Adipose tissue (tissue), 3 donors: ENCODE results near the gene NCOA6. TPM values are rescaled to one million over a fixed set of nuclear protein-coding genes. Genes with fewer than 3 reads are reported as not detected.

Experiments
- H3K27ac ChIP-seq: one replicate; pipeline ENCODE4 v1.5.1; 2013; ENCODE audit warnings: low read depth, low read length
- WGBS, 3 donors: extraction: QIAGEN DNeasy Blood & Tissue Kit; methylation state at CpG; one replicate each; pipeline ENCODE4 v1.1.7; 2013; 5-methylcytosine and 5-hydroxymethylcytosine counted together
- polyA plus RNA-seq, 3 donors: library from polyadenylated mRNA; stranded (reverse); fragments of 200-250 nt; gene quantifications; one replicate each; pipeline ENCODE4 v1.2.3, GENCODE V29; 2013
- donor health status: healthy with polysubstance abuse.
- donor health status: Bipolar disorder and iron deficiency.
- donor health status: healthy.

Gene NCOA6
- polyA plus RNA-seq, 3 donors = 7.8 to 20.5 (median 12.5) TPM

- WGBS, 3 donors = 76 to 86% (median 82%) methylated on average over 3 of the region's 3 CpGs
- H3K27ac ChIP-seq = no peak overlapping the region
Measured at GRCh38 chr20:34691838-34692237, 133.6 kb downstream of the NCOA6 start.

- H3K27ac ChIP-seq = no peak overlapping the region
- WGBS, 3 donors = 74 to 83% (median 77%) methylated on average over 2 of the region's 2 CpGs
Measured at GRCh38 chr20:34689486-34689885, 136.0 kb downstream of the NCOA6 start.

GRCh38 chr20:34683667-34684066, 141.8 kb downstream of the NCOA6 start:
- WGBS, 3 donors = 92 to 97% (median 97%) methylated on average over 3 of the region's 3 CpGs
- H3K27ac ChIP-seq = no peak overlapping the region

- H3K27ac ChIP-seq = no peak overlapping the region
Measured at GRCh38 chr20:34680586-34681175, 144.8 kb downstream of the NCOA6 start.

GRCh38 chr20:34676642-34677373, 148.6 kb downstream of the NCOA6 start, which contains the start of gene PIGU:
Gene PIGU (minus strand): TSS chr20:34677092. CDS start chr20:34677085, 7 bp downstream.
- WGBS, 3 donors = 0 to 1% (median 0%) methylated on average over 63 to 64 of the region's 64 CpGs
- H3K27ac ChIP-seq = peak within 1 kb of the TSS; percentile 59

- WGBS, 3 donors = 0 to 1% (median 1%) methylated on average over 14 of the region's 14 CpGs
- H3K27ac ChIP-seq = no peak overlapping the region
Measured at GRCh38 chr20:34675993-34676641, 149.3 kb downstream of the NCOA6 start.

GRCh38 chr20:34675561-34675960, 149.9 kb downstream of the NCOA6 start:
- no peak overlapping the region for H3K27ac ChIP-seq
- WGBS, 3 donors = 19 to 29% (median 24%) methylated on average over 3 of the region's 3 CpGs

GRCh38 chr20:34673412-34673811, 152.0 kb downstream of the NCOA6 start:
- no peak overlapping the region for H3K27ac ChIP-seq
- 92 to 93% (median 92%) methylated on average over 5 of the region's 5 CpGs for WGBS, 3 donors

- H3K27ac ChIP-seq = no peak overlapping the region
- WGBS, 3 donors = 98 to 100% (median 100%) methylated on average over 1 of the region's 1 CpG
Measured at GRCh38 chr20:34669094-34669493, 156.4 kb downstream of the NCOA6 start.

Other genes starting within 250 kb of the NCOA6 start
- 10 to 100 TPM in 2 of 3 donors, 1 to 10 TPM in 1; 6.6 to 13.4 (median 11.1) TPM for gene PIGU, start 148.6 kb downstream of the NCOA6 start, polyA plus RNA-seq
- 10 to 100 TPM in 2 of 3 donors, 1 to 10 TPM in 1; 4.0 to 22.5 (median 17.8) TPM for gene TP53INP2, start 121.3 kb downstream of the NCOA6 start, polyA plus RNA-seq
- gene GGT7, start 47.2 kb upstream of the NCOA6 start, polyA plus RNA-seq = 10 to 100 TPM in 2 of 3 donors, 1 to 10 TPM in 1; 8.1 to 12.8 (median 11.7) TPM
- gene ACSS2, start 51.0 kb upstream of the NCOA6 start, polyA plus RNA-seq = 100 to 1,000 TPM in 1 of 3 donors, 10 to 100 TPM in 2; 22.9 to 150 (median 94.7) TPM
- gene GSS, start 130.2 kb upstream of the NCOA6 start, polyA plus RNA-seq = 10 to 100 TPM; 12.0 to 33.6 (median 29.9) TPM
- 1 to 10 TPM in 1 of 3 donors, under 1 TPM in 2; 0.30 to 3.1 (median 0.76) TPM for gene MYH7B, start 130.2 kb upstream of the NCOA6 start, polyA plus RNA-seq